ENCODE data around the gene NR2C2AP.

DNA sequence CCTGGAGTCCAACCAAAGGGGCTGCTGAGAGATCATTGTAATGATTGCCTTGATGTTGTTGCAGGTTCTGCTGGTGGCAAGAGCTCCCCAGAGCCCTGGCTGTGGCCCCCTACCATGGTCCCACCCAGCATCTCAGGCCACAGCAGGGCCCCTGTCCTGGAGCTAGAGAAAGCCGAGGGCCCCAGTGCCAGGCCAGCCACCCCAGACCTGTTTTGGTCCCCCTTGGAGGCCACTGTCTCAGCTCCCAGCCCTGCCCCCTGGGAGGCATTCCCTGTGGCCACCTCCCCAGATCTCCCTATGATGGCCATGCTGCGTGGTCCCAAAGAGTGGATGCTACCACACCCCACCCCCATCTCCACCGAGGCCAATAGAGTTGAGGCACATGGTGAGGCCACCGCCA is 24.0 kb upstream of the NR2C2AP start:
- TF ChIP-seq, protein P1, sequence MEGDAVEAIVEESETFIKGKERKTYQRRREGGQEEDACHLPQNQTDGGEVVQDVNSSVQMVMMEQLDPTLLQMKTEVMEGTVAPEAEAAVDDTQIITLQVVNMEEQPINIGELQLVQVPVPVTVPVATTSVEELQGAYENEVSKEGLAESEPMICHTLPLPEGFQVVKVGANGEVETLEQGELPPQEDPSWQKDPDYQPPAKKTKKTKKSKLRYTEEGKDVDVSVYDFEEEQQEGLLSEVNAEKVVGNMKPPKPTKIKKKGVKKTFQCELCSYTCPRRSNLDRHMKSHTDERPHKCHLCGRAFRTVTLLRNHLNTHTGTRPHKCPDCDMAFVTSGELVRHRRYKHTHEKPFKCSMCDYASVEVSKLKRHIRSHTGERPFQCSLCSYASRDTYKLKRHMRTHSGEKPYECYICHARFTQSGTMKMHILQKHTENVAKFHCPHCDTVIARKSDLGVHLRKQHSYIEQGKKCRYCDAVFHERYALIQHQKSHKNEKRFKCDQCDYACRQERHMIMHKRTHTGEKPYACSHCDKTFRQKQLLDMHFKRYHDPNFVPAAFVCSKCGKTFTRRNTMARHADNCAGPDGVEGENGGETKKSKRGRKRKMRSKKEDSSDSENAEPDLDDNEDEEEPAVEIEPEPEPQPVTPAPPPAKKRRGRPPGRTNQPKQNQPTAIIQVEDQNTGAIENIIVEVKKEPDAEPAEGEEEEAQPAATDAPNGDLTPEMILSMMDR (conservative IDR thresholded peaks at IDR 0.05 in 1 of 2, IDR thresholded peaks at IDR 0.05 in 1 of 2; ENCODE audit: low read depth in 1 of 2, low read length in 2 of 2), result no peak
- no peak for TF ChIP-seq EZH2 (IDR thresholded peaks at IDR 0.05; ENCODE audit: low read length, missing control alignments)
